HG03280 (cell line): ENCODE data around the gene MLYCD.
"Not testable (repeated sequence)": the region's sequence is repeated elsewhere in the genome, so short reads cannot be mapped to it uniquely, and the experiment has no call there.

Experiments
- ATAC-seq: cut with Tn5 transposase; IDR thresholded peaks from one replicate; pipeline ENCODE4 v1.9.1; 2021; ENCODE audit warnings: mild to moderate bottlenecking, moderate library complexity; ENCODE audit not compliant: unreplicated experiment

MLYCD gene

DNA sequence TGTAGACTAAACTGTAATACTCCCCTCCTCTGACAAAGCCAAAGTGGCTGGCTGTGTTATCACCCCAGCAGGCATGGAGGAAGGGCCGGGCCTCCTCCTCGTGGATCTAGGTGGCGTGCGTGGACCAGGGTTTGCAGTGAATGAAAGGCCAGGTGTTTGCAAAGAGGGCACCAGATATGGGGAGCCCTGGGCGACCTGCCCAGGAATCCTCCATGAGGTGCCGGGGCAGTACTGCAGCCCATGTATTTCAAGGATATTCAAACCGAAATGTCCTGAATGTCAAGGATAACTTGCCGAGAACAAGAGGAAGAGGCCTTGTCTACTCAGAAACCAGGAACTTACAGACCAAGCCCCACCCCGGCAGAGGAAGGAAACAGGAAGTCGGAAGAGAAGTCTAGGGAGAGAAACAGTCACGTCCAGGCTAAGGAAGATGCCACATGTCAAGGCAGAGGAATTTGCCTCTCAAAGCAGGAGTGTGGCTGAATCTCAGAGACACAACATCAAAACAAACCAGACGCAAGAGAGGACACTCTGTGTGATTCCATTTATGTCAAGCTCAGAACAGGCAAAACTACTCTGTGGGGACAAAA is 40.4 kb downstream of the MLYCD start:
- no peak for ATAC-seq

DNA sequence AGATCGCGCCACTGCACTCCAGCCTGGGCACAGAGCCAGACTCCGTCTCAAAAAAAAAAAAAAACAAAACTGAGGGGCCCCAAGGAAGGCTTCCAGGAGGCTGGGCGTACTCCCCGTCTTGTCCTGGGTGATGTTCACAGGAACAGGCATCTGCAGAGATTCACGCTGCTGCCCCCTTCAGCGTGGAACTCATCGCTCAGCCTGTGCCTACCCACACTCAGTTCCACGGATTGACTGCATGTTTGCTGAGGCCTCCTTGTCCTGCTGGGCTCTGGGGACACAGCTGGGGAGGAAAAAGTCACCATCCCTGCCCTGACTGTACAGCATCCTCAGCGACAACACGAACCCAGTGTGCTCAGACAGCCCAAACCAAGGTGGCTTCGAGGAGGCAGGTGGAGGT is 41.2 kb downstream of the MLYCD start:
- no peak for ATAC-seq

- ATAC-seq, result no peak
These were observed 41.9 kb downstream of the MLYCD start for GRCh38 chr16:83940630-83941378.

DNA sequence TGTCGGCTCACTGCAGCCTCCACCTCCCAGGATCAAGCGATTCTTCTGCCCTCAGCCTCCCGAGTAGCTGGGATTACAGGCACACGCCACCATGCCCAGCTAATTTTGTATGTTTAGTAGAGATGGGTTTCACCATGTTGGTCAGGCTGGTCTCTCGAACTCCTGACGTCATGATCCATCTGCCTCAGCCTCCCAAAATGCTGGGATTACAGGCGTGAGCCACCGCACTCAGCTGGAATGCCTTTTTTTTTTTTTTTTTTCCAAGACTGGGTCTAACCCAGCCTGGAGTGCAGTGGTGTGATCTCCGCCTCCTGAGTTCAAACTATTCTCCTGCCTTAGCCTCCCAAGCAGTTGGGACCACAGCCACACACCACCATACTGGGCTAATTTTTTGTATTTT is 42.6 kb downstream of the MLYCD start:
- ATAC-seq, result not testable (repeated sequence)

GRCh38 chr16:83942074-83942473 is 43.2 kb downstream of the MLYCD start:
- ATAC-seq, result no peak

DNA sequence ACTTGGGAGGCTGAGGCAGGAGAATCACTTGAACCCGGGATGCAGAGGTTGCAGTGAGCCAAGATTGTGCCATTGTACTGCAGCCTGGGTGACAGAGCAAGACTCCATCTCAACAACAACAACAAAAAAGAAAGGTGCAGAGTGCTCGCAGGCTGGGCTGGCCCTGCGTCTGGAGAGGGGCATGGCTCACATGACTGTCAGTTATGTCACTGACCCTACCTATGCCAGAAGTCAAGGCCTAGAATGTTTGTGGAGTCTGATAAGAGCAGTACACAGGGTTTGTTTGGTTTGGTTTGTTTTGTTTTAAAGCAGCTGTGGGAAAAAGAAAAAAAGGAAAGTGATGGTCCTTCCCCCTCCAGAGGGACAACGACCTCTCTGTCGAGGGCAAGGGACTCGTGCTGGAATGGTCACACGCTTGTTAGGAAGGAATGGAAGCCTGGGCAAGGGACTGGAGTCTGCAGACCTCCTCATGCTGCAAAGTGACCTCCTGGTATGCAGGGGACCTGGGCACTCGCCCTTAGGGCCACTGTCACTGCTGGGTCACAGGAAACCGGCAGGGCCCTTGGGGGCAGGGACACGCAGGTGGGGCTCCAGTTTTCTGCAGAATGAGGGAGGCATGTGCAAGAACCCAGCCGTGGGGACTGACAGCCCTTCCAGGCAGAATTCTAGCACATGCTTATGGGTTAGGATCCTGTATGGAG is 44.0 kb downstream of the MLYCD start:
- no peak for ATAC-seq

DNA sequence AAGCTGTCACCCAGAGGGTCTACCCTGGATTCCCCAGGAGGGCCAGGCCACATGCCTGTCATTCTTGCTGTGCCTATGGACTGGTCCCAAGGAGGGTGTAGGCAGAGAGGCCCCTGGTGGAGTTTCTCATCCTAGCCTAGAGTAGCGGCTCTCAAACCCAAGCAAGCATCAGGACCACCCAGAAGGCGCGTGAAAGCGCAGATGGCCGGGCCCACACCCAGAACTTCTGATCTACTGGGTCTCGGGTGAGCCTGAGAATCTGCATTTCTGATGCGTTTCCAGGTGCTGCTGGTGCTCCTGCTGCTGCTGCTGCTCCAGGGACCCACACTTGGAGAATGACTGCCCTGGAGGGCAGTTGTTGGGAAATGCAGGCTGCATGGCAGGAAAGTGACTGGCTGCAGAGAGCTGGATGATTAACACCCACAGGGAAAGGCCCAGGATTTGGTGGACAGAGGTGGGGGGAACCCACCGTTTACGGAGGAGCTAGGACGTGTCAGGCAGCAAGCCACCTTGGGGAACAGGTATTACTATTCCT is 44.7 kb downstream of the MLYCD start:
- no peak for ATAC-seq

GRCh38 chr16:83945587-83945986 is 46.7 kb downstream of the MLYCD start:
- no peak for ATAC-seq

DNA sequence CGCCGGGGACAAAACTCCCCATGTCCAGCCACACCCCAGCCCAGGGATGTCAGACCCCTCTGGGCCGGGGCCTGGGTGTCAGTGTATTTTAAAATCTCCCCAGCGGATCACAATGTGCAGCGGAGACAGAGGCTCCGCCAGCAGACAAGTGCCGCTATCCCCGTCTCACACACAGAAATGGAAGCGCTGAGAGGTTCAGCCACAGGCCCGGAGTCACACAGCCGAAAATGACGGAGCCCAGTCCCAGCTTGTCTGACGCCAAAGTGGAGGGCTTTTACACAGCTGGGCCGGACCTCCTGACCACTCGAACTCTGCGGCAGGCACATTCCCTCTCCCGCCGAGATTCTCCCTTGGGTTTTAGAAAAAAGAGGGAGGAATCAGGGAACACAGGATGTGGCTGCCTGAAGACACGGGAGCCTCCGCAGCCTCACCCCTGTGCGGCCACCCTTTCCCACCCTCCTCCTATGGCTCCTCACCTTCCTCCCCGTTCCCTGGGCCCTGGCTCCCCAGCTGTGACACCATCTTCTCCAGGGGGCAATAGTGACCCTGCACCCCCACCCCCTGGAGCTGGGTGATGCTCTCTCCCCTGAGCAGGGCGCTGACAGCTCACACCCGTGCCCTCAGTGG is 47.4 kb downstream of the MLYCD start:
- no peak for ATAC-seq

GRCh38 chr16:83946781-83947566 is 48.1 kb downstream of the MLYCD start:
- no peak for ATAC-seq

DNA sequence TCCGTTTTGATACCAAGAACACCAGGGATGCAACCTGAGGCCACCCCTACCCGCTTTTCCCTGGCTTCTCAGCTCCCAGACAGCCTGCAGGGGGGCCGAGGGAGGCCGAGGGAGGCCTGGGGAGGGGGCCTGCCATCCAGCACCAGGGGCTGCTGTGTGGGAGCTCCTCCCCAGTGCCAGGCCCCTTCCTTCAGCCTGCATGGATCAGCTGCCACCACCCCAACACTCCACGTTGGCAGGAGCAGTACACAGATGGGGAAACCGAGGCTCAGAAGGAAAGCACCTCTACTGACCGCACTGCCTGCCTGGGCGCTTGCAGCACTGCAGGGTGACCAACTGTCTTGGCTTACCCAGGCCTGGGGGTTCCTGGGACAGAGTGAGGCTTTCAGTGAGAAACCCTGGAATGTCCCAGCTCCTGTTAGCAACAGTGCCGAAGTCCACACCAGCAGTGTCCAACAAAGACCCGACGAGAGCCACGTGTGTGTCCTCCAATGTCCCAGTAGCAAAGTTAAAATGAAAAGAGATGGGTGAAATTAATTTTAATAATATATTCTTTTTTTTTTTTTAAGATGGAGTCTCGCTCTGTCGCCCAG is 48.8 kb downstream of the MLYCD start:
- no peak for ATAC-seq

DNA sequence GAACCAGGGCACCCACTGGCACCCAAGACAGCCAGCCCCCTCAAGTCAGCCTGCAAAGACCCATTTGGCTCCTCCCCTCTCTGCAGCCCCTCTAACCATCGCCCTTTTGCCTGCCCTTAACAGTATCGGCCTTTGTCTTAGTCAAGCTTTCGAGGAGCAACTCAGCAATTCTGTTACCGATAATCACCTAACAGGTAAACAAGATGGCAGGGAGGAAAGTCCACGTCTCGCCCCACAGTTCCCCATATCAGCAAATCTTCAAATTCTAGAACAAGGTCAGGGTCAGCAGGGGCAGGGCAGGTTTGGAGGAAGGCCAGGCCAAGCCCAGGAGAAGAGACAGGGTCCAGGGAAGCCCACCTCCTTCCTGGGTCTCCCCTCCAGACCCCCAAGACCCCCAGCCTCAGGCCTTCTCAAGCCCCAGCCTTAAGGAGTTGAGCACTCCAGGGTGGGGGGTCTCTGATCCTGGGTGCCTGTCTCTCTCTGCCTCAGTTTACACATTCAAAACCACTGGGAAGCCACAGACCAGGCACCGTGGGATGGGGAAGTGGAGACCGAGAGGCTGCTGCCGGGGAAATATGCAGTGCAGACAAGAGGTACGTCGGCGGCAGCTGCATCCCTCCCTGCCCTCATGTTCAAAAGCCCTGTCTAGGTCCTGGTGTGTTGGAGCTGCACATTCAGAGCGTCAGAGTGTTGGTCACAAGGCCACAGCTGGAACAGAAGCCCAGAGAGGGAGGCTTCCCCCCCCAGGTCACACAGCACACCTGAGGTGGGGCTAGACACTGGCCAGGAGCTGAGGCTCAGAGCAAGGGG is 50.2 kb downstream of the MLYCD start:
- no peak for ATAC-seq

DNA sequence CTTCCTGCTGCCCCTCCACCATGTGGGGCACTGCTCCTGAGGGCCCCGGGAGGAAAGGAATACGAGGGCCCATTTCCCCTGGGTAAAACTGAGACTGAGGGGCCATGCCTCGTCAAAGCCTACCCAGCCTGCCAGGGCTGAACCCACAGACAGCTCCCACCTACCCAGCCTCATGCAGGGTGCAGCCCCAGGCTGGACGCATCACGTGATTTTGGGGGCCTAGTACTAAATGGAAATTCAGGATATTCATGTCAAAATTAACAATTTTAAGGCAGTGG is 50.7 kb downstream of the MLYCD start:
- no peak for ATAC-seq

DNA sequence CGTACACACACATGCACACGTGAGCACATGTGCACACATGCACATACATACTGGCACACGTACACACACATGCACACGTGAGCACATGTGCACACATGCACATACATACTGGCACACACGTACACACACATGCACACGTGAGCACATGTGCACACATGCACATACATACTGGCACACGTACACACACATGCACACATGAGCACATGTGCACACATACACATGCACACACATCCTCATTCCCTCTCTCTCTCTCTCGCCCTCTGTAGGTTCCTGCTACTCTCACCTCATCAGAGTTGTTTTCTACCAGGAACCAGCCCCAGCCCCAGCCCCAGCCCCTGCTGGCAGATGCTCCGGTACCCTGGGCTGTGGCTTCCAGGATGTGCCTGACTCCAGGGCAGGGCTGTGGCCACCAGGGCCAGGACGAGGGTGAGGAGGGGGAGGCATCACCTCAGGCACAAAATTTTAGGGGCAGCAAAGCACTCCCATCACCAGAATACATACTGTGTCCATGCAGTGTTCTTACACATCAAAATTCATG is 52.0 kb downstream of the MLYCD start:
- ATAC-seq, result not testable (repeated sequence)

DNA sequence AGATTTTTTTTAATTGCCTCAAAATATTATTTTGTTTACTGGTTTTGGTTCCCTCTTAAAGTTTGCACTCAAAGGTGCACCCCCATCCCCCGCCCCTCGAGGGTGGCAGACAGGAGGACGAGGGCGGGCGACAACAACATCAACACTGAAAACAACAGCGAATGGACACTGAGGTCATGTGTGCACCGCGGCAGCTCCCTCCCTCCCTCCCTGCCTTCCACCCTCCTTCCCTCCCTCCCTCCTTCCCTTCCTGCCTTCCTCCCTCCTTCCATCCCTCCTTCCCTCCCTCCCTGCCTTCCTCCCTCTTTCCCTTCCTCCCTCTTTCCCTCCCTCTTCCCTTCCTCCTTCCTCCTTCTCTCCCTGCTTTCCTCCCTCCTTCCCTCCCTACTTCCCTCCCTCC is 52.6 kb downstream of the MLYCD start:
- ATAC-seq, result no peak

DNA sequence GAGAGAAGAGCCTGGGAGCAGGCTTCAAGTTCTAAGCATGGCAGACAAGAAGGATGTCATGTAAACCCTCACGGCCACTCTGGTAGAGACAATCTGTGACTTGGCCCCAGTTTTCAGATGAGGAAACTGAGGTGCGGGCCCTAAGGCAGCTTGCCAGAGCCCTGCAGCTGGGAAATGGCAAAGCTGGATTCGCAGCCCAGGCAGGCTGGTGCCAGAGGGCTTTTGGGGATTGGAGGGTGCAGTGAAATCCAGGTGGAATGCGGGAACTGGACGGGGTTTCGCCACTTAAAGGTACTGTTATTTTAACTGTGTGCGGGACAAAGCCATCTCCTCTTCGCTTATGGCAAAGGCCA is 53.6 kb downstream of the MLYCD start:
- ATAC-seq, result peak; percentile 8

GRCh38 chr16:83952940-83953795 is 54.3 kb downstream of the MLYCD start, which contains the start of gene OSGIN1:
OSGIN1 (plus strand) TSS chr16:83953240; CDS start chr16:83957672, 4,432 bp downstream.
- peak; percentile 62 for ATAC-seq

DNA sequence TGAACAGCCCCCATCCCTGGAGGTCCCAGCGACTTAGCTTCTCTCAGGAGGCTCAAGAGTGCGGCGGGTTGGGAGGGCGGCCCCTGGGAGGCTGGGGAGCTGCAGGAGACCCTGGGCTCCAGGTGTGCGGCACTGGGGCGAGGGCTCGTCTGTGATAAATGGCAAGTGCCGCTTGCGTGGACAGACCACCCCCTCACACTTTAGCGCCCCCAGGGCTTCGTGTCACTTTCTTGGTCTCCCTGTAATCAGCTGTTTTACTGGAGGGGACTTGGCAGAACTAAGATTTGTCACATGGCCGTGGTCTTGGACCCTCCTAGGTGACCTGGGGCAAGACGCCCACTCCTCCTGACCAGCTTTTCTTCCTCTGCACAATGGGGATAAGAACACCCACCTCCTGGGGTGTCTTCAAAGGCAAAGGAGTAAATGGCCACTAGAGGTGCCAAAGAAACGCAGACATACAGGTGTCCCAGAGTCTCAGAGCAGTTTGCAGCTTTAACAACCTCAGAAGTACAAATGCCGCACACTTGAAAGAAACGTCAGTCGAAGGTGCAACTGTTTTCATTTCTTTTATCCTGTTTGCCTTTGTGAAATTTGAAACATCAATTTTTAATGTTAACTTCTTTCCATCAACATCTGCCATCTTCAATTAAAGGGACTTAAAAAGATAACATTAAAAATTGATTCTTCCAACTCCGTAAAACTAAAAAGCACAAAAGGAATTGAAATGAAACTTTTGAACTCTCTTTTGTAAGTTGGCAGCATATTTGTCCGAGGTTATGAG is 55.1 kb downstream of the MLYCD start:
- ATAC-seq, result no peak
